Keratinocyte (primary cell): ENCODE measurements around the gene MYBBP1A.

Source experiments
- EZH2 ChIP-seq: IDR thresholded peaks from one replicate; pipeline ENCODE4 v1.6.1; 2012; ENCODE audit warnings: inconsistent platforms, mild to moderate bottlenecking, low read length, moderate library complexity
- TF ChIP-seq, protein P1 (sequence below), 3 experiments: IDR thresholded peaks in 1 of 3; conservative IDR thresholded peaks in 1 of 3; optimal IDR thresholded peaks in 1 of 3; 2 replicates in 2 of 3; 3 replicates in 1 of 3; pipeline versions ENCODE3 to v1.5.1; 2011; ENCODE audit warnings: low read length in 3 of 3, mild to moderate bottlenecking in 3 of 3, moderate library complexity in 2 of 3, control low read depth in 1 of 3, inconsistent platforms in 1 of 3; ENCODE audit not compliant: insufficient read depth in 2 of 3; ENCODE audit errors: extremely low read depth in 1 of 3

DNA sequence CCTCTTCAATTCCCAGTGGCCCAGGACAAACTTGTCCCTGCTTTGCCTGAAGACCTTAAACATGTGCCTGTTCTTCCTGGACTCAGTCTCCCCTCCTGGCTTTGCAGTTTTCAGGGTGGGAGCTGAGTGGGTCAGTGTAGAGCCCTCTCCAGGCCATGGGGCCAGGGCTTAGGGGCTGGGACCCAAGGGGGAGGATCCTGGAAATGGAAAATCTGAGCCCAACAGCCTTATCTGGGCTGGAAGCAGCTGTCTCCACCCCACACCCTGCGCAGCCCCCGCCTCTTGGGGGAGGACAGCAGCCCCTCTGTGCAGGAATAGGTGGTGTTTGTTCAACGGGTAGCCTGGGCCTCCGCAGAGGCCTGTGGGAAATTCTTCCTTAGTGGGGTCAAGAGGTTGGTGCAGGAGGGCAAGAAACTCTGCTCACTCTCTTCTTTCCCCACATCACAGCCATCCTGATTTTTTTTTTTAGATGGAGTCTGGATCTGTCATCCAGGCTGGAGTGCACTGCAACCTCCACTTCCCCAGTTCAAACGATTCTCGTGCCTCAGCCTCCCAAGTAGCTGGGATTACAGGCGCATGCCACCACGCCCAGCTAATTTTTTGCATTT lies 22.3 kb upstream of the MYBBP1A start:
- TF ChIP-seq, protein P1, sequence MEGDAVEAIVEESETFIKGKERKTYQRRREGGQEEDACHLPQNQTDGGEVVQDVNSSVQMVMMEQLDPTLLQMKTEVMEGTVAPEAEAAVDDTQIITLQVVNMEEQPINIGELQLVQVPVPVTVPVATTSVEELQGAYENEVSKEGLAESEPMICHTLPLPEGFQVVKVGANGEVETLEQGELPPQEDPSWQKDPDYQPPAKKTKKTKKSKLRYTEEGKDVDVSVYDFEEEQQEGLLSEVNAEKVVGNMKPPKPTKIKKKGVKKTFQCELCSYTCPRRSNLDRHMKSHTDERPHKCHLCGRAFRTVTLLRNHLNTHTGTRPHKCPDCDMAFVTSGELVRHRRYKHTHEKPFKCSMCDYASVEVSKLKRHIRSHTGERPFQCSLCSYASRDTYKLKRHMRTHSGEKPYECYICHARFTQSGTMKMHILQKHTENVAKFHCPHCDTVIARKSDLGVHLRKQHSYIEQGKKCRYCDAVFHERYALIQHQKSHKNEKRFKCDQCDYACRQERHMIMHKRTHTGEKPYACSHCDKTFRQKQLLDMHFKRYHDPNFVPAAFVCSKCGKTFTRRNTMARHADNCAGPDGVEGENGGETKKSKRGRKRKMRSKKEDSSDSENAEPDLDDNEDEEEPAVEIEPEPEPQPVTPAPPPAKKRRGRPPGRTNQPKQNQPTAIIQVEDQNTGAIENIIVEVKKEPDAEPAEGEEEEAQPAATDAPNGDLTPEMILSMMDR (optimal IDR thresholded peaks at IDR 0.05 in 1 of 3, IDR thresholded peaks at IDR 0.05 in 1 of 3, conservative IDR thresholded peaks at IDR 0.05 in 1 of 3; ENCODE audit: extremely low read depth in 1 of 3, insufficient read depth in 2 of 3, low read length in 3 of 3): no peak
- TF ChIP-seq EZH2: no peak
